WERI-Rb-1 (cell line): ENCODE data around the gene TSPAN18.

Source experiments
- DNase-seq: peaks from one replicate; pipeline ENCODE4 v3.0.0-alpha.2; 2020
- H3K27ac ChIP-seq: fragments of 250-450 bp; sonication (Bioruptor Pico); 2 replicates; pipeline ENCODE4 v1.5.1; 2020; ENCODE audit warnings: mild to moderate bottlenecking, moderate library complexity
- H3K27me3 ChIP-seq: fragments of 250-450 bp; sonication (Bioruptor Pico); 2 replicates; pipeline ENCODE4 v1.5.1; 2021; ENCODE audit warnings: mild to moderate bottlenecking, low read depth, moderate library complexity; ENCODE audit not compliant: insufficient read depth, severe bottlenecking
- H3K36me3 ChIP-seq: fragments of 250-450 bp; sonication (Bioruptor Pico); 2 replicates; pipeline ENCODE4 v1.5.1; 2020; ENCODE audit warnings: mild to moderate bottlenecking, moderate library complexity
- H3K4me3 ChIP-seq: 2 replicates; pipeline ENCODE4 v1.5.1; 2011; ENCODE audit warnings: low read depth, mild to moderate bottlenecking, control low read depth, low read length
- H3K9me3 ChIP-seq: fragments of 250-450 bp; sonication (Bioruptor Pico); 2 replicates; pipeline ENCODE4 v1.5.1; 2021; ENCODE audit warnings: mild to moderate bottlenecking, moderate library complexity; ENCODE audit not compliant: severe bottlenecking
- CTCF ChIP-seq: IDR thresholded peaks from 2 replicates; pipeline ENCODE4 v1.5.1; 2011; ENCODE audit warnings: low read depth, mild to moderate bottlenecking, control low read depth, inconsistent platforms, low read length

The TSPAN18 gene

GRCh38 chr11:44761551-44761961, 34.8 kb downstream of the TSPAN18 start:
- H3K9me3 ChIP-seq, result peaks cover 8% of the 10 kb centered on the region
- H3K27me3 ChIP-seq, result no peaks in the 10 kb centered on the region
- H3K4me3 ChIP-seq, result no peak overlapping the region
- TF ChIP-seq CTCF, result no peak
- H3K36me3 ChIP-seq, result peaks cover 6% of the 10 kb centered on the region
- H3K27ac ChIP-seq, result peak overlapping the region; percentile 60
- peak; percentile 92 for DNase-seq

GRCh38 chr11:44763121-44763820, 36.5 kb downstream of the TSPAN18 start:
- no peaks in the 10 kb centered on the region for H3K27me3 ChIP-seq
- H3K4me3 ChIP-seq, result no peak overlapping the region
- peaks cover 14% of the 10 kb centered on the region for H3K9me3 ChIP-seq
- peaks cover 9% of the 10 kb centered on the region for H3K36me3 ChIP-seq
- DNase-seq, result no peak
- no peak overlapping the region for H3K27ac ChIP-seq
- TF ChIP-seq CTCF, result no peak

GRCh38 chr11:44764583-44764982, 37.8 kb downstream of the TSPAN18 start:
- DNase-seq, result no peak
- no peak overlapping the region for H3K4me3 ChIP-seq
- no peaks in the 10 kb centered on the region for H3K27me3 ChIP-seq
- H3K27ac ChIP-seq, result no peak overlapping the region
- peaks cover 10% of the 10 kb centered on the region for H3K9me3 ChIP-seq
- TF ChIP-seq CTCF, result no peak
- peaks cover 9% of the 10 kb centered on the region for H3K36me3 ChIP-seq

GRCh38 chr11:44765026-44765595, 38.3 kb downstream of the TSPAN18 start:
- no peak for DNase-seq
- Histone ChIP-seq H3K4me3 (no peak overlapping the region), H3K27ac (no peak overlapping the region; the same call in 1 of the 2 replicates), H3K27me3 (no peaks in the 10 kb centered on the region), H3K36me3 (peaks cover 9% of the 10 kb centered on the region), H3K9me3 (peaks cover 10% of the 10 kb centered on the region)
- TF ChIP-seq CTCF, result no peak

- H3K27ac ChIP-seq, result peak overlapping the region; percentile 76
Observed at GRCh38 chr11:44765676-44766075, 38.9 kb downstream of the TSPAN18 start.

More at GRCh38 chr11:44765676-44766075, 38.9 kb downstream of the TSPAN18 start:
- no peak for TF ChIP-seq CTCF
- Histone ChIP-seq H3K36me3 (peaks cover 9% of the 10 kb centered on the region), H3K4me3 (no peak overlapping the region), H3K27me3 (no peaks in the 10 kb centered on the region), H3K9me3 (peaks cover 10% of the 10 kb centered on the region)
- DNase-seq, result no peak
